HTERT RPE-1 (cell line): ENCODE measurements around the gene NRP1.

ENCODE experiments used
- in situ Hi-C: fragments of 300-500 bp; cut with MboI; formaldehyde crosslinking; loops from 4 replicates; pipeline ENCODE4 v1.14.3; 2020; ENCODE audit warnings: low sequenced_read_pairs

The NRP1 gene

GRCh38 chr10:33267708-33268107 lies 66.8 kb downstream of the NRP1 start:
- in situ Hi-C loops, result no loop called here

- in situ Hi-C loops, result no loop called here
Measured at GRCh38 chr10:33265621-33266020, 68.8 kb downstream of the NRP1 start.

GRCh38 chr10:33263453-33263852 lies 71.0 kb downstream of the NRP1 start:
- in situ Hi-C loops, result no loop called here

GRCh38 chr10:33262871-33263270 lies 71.6 kb downstream of the NRP1 start:
- in situ Hi-C loops, result no loop called here

GRCh38 chr10:33260403-33261149 lies 73.9 kb downstream of the NRP1 start:
- in situ Hi-C loops, result no loop called here

- in situ Hi-C loops, result no loop called here
Measured at GRCh38 chr10:33258967-33259366, 75.5 kb downstream of the NRP1 start.

- in situ Hi-C loops, result no loop called here
Measured at GRCh38 chr10:33257439-33258080, 76.9 kb downstream of the NRP1 start.

GRCh38 chr10:33256458-33256857 lies 78.0 kb downstream of the NRP1 start:
- in situ Hi-C loops, result no loop called here

- in situ Hi-C loops, result no loop called here
Measured at GRCh38 chr10:33254556-33255160, 79.8 kb downstream of the NRP1 start.

GRCh38 chr10:33253411-33253810 lies 81.1 kb downstream of the NRP1 start:
- in situ Hi-C loops, result no loop called here

- in situ Hi-C loops, result no loop called here
Measured at GRCh38 chr10:33252794-33253203, 81.7 kb downstream of the NRP1 start.

GRCh38 chr10:33252324-33252723 lies 82.1 kb downstream of the NRP1 start:
- in situ Hi-C loops, result no loop called here

- in situ Hi-C loops, result no loop called here
Measured at GRCh38 chr10:33249659-33250345, 84.7 kb downstream of the NRP1 start.

GRCh38 chr10:33249137-33249536 lies 85.3 kb downstream of the NRP1 start:
- in situ Hi-C loops, result no loop called here

- in situ Hi-C loops, result no loop called here
Measured at GRCh38 chr10:33248638-33249037, 85.8 kb downstream of the NRP1 start.

- in situ Hi-C loops, result no loop called here
Measured at GRCh38 chr10:33247221-33247922, 87.1 kb downstream of the NRP1 start.

GRCh38 chr10:33245343-33245742 lies 89.1 kb downstream of the NRP1 start:
- in situ Hi-C loops, result no loop called here

- in situ Hi-C loops, result no loop called here
Measured at GRCh38 chr10:33244354-33244967, 90.0 kb downstream of the NRP1 start.

- in situ Hi-C loops, result no loop called here
Measured at GRCh38 chr10:33243703-33244102, 90.8 kb downstream of the NRP1 start.

GRCh38 chr10:33242931-33243330 lies 91.5 kb downstream of the NRP1 start:
- in situ Hi-C loops, result no loop called here

- in situ Hi-C loops, result no loop called here
Measured at GRCh38 chr10:33241351-33241750, 93.1 kb downstream of the NRP1 start.
